Measurements from ENCODE around the gene ANAPC15.

The ANAPC15 gene

DNA sequence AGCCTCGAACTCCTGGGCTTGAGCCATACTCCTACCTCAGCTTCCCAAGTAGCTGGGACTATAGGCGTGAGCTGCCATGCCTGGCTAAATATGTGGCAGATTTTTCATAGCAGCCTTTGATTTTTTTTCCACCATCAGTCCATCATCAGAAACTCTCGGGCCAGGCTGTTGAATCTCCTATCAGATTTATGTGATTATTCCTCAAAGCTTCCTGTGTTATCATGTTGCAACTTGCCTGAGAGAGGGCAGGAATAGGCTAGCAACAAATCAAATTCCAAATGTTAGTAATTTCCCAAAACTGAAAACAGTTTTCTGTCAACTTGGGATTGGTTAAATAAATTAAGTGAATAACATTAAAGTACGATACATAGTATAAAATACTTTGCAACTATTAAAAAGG lies 28.4 kb downstream of the ANAPC15 start:
- DNase-seq: peak; percentile 69

DNA sequence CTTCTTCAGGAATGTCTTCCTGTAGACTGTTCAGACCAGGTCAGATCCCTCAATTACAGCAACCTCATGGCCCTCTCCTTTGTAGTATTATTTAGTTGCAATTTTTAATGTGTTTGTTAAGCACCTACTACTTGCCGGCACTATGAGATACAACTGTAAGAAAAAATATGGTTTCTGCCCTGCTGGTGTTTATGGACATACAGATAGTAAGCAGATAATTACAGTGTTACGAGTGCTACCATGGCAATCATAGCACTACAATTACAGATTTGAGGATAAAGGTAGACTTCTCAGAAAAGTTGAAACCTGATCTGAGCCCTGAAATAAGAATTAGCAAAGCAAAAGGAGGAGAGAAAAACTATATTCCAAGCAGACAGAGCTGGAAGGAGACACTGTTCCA lies 29.1 kb downstream of the ANAPC15 start:
- DNase-seq: peak; percentile 38

DNA sequence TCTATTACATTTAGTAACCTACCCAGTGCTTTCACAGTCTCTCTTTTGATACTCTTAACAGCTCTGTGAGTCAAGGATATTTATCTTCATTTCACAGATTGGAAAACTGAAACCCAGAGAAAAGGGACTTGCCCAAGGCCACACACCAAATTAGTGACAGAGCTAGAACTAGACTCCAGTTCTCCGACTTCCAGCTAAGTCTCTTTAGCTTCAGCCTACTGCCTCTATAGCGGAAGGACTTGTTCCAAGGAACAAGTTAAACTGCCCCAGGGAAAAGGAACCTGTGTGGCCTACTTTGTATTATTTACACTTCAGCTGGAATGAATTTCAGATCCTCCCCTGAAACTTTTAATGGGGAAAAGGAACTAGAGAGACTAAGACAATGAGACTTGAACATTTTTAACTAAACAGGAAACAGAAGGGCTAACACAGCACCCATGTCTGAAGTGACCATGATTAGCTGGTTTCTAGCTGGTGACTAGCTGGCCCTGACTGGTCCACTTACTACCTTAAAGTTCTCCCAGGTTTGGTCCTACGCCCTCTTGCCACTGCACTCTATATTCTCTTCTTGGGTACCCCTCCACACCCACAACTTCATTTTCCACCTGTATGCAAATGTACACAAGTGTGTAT lies 30.6 kb downstream of the ANAPC15 start:
- DNase-seq: no peak

DNA sequence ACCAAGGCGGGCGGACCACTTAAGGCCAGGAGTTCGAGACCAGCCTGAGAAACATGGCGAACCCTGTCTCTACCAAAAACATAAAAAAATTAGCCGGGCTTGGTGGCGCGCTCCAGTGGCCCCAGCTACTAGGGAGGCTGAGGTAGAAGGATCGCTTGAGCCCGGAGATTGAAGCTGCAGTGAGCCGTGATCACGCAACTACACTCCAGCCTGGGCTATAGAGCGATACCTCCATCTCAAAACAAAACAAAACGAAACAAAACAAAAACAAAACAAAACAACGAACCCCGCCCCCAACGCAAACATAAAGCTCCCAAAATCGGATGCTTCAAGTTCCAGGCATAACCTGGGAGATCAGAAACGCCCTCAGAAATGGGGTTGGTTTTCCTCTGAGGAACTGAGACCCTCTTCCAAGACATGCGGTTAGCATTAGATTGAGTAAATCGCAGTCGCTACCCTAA lies 31.3 kb downstream of the ANAPC15 start:
- DNase-seq: no peak

GRCh38 chr11:72080326-72081183 lies 31.9 kb downstream of the ANAPC15 start, which contains the start of the genes LRRC51 and NUMA1:
LRRC51 (plus strand) TSS chr11:72080850; CDS start chr11:72089084, 8,234 bp downstream.
NUMA1 (minus strand) TSS chr11:72080542; CDS start chr11:72035943, 44,599 bp downstream.
- DNase-seq: peak; percentile 100

GRCh38 chr11:72079819-72080325 lies 32.6 kb downstream of the ANAPC15 start:
- DNase-seq: no peak

DNA sequence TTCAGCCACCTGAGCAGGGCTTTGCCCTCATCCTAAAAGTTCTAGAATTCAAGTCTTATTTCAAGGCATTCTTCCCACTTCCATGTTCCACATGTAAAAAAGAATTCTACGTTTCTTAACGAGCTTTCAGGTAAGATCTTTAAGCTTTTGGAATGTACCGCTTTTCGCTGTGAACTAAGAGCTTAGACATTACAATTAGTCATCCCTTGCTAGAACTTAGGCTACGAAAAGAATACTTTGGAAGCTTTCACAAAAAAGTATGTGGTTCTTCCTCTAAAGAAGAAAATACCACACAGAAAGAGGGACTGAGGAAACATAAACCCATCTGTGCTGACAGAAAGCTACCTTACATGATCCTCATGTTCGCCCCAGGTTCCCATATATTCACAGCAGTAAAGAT lies 34.0 kb downstream of the ANAPC15 start:
- DNase-seq: no peak

- DNase-seq: no peak
Measured at GRCh38 chr11:72075756-72076155, 36.7 kb downstream of the ANAPC15 start.

- DNase-seq: no peak
Measured at GRCh38 chr11:72075109-72075508, 37.4 kb downstream of the ANAPC15 start.

DNA sequence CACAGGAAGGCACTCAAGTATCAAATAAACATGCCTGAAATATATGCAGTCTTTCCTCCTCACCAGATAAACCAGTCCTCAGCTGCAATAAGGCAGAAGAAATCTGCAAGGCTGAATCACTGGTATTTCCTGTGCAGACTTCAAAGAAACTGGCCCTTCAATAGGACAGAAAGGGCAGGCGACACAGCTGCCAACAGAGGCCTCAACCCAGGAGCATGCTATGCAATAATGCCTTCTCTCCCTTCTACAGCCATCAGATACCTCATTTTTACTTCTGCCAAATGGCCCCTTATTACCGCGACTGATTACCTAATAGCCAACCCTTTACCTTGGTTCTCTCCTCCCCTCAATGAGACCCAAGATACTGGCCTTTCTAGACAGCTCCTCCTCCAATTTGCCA lies 40.1 kb downstream of the ANAPC15 start:
- DNase-seq: no peak

DNA sequence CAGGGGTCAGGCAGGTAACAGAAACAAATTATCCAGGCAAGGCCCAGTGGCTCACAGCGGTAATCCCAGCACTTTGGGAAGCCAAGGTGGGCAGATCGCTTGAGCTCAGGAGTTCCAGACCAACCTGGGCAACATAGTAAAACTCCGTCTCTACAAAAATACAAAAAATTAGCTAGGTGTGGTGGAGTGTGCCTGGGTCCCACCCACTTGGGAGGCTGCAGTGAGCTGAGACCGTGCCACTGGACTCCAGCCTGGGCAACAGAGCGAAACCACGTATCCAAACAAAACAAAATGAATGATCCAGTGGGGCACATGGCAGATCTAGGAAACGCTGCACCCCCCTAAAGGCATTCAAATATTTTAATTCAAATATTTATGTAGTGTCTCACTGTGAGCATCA lies 42.0 kb downstream of the ANAPC15 start:
- no peak for DNase-seq

GRCh38 chr11:72069787-72070251 lies 42.7 kb downstream of the ANAPC15 start:
- DNase-seq: no peak

DNA sequence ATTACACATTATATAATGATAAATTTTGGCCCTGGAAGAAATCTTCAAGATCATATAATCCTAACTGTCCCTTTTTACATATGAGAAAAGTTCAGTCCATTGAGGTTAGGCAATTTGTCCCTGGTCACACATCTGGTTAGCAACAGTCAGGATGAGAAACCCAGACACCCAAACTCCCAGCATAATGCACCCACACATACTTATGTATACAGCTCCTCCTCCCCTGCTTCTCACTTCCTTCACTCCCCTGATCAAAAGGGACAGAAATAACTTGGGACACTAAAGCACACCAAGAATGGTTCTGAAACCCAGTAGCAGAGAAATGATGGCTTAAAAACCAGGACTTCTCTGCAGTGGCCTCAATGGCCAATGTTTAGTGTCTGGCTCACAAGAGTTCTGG lies 43.3 kb downstream of the ANAPC15 start:
- no peak for DNase-seq

GRCh38 chr11:72067676-72068075 lies 44.8 kb downstream of the ANAPC15 start:
- no peak for DNase-seq

- no peak for DNase-seq
Measured at GRCh38 chr11:72067266-72067665, 45.2 kb downstream of the ANAPC15 start.

- DNase-seq: no peak
Measured at GRCh38 chr11:72066855-72067254, 45.6 kb downstream of the ANAPC15 start.

DNA sequence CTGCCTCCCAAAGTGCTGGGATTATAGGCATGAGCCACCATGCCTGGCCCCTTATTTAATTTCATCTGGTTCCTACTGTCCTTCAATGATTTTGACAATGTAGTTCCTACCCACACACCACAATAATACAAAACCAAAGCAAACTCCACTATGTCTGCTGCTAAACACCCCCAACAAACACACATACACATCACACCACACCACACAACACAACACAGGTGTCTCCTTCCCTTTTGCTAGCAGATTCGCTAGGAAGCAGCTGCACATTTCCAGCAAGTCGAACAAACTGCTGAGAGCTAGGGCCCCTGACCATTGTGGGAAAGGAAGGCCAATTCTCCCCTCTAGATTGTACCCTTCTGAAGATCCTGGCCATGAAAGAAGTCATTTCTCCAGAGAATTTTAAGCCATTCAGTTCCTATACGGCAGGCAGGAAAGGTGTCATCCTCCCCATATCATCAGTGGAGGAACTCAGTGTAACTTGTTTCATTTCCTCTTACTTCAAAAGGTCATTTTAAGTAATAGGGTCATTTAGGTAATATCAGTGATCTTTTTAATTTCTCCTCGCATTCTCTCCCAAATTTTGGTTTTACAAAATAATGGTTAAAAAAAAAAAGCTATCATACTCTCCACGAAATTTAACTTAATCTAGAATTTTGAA lies 50.6 kb downstream of the ANAPC15 start:
- DNase-seq: no peak

All from NCI-H2171 treated with DMSO at 0.1 percent for 48 hours (cell line).